Activated CD8-positive, alpha-beta T cell treated with anti-CD3 and anti-CD28 coated beads for 36 hours (primary cell): ENCODE results near the gene COL8A2. TPM values are rescaled to one million over a fixed set of nuclear protein-coding genes. Genes with fewer than 3 reads are reported as not detected.

Experiments
- ATAC-seq: fragments of 200-7000 bp; cut with Tn5 transposase; one replicate; pipeline ENCODE4 v1.10.0; 2021; ENCODE audit warnings: mild to moderate bottlenecking, moderate library complexity
- CTCF ChIA-PET: fragments of 350-600 bp; sonication (Branson Sonifier 250); formaldehyde crosslinking; loops from one replicate; lab custom pipeline; 2021; ENCODE audit warnings: antibody characterized with exemption; lab: Charles Lee
- POLR2A ChIA-PET: fragments of 350-600 bp; sonication (Branson Sonifier 250); formaldehyde crosslinking; loops from one replicate; lab custom pipeline; 2021; ENCODE audit warnings: antibody characterized with exemption; lab: Charles Lee
- DNase-seq: peaks from one replicate; pipeline ENCODE4 v3.0.0-alpha.2; 2020
- H3K27ac Mint-ChIP-seq: one replicate; pipeline ENCODE4 v1.8.0; 2021; ENCODE audit warnings: mild to moderate bottlenecking, mixed read lengths
- H3K27me3 Mint-ChIP-seq: one replicate; pipeline ENCODE4 v1.8.0; 2021; ENCODE audit warnings: mixed read lengths
- H3K36me3 Mint-ChIP-seq: one replicate; pipeline ENCODE4 v1.8.0; 2021; ENCODE audit warnings: low read depth, mixed read lengths
- H3K4me1 Mint-ChIP-seq: one replicate; pipeline ENCODE4 v1.8.0; 2021; ENCODE audit warnings: low read depth, mixed read lengths
- H3K4me3 Mint-ChIP-seq: one replicate; pipeline ENCODE4 v1.8.0; 2021; ENCODE audit warnings: mild to moderate bottlenecking, moderate library complexity, mixed read lengths
- H3K9me3 Mint-ChIP-seq: one replicate; pipeline ENCODE4 v1.8.0; 2021; ENCODE audit warnings: mixed read lengths
- intact Hi-C: fragments of 100-400 bp; cut with micrococcal nuclease; formaldehyde crosslinking; loops from one replicate; pipeline ENCODE4 v1.10.0; 2022
- total RNA-seq, 2 experiments: library from RNA; stranded (reverse); gene quantifications; one replicate each; pipeline ENCODE4 v1.2.3, GENCODE V29; 2021
- TF ChIP-seq, protein P1 (sequence below): fragments of 200-600 bp; IDR thresholded peaks from one replicate; pipeline ENCODE4 v1.8.0; 2022; ENCODE audit warnings: antibody characterized with exemption, mild to moderate bottlenecking

COL8A2 gene
- total RNA-seq, 2 experiments from 2014 or later: 0.83 to 0.85 TPM

DNA sequence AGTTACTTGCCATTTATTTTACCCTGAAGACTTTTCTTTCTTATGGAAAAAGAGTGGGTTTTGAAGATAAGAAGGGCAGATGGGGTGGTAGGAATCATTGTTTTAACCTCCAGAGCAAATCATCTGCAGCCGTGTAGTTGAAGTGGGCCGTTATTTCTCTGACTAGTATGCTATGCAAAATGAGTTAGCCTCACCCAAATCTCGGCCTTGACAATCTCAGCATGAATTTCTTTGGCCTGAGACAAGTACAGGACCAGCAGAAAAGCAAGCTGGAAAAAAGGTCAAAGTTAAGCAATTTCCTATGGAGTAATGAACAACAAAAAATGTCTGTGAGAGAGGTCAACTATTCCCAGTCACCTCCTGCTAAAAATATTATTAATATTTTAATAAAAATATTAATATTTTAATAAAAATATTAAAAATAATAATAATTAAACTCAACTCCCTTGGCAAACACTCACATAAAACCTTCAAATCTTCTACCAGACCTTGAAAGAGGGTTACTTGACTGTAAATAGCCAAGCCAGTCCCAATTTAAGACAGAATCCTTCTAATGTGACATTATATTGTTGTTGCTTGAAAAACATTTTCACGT lies 47.9 kb downstream of the COL8A2 start:
- Mint-ChIP-seq H3K27me3 (peaks cover 2% of the 10 kb centered on the region), H3K27ac (no peak overlapping the region), H3K4me1 (no peaks in the 10 kb centered on the region), H3K9me3 (no peaks in the 10 kb centered on the region), H3K36me3 (no peaks in the 10 kb centered on the region), H3K4me3 (no peak overlapping the region)
- intact Hi-C loops: no loop called here
- POLR2A ChIA-PET: no interaction called here
- TF ChIP-seq, protein P1, sequence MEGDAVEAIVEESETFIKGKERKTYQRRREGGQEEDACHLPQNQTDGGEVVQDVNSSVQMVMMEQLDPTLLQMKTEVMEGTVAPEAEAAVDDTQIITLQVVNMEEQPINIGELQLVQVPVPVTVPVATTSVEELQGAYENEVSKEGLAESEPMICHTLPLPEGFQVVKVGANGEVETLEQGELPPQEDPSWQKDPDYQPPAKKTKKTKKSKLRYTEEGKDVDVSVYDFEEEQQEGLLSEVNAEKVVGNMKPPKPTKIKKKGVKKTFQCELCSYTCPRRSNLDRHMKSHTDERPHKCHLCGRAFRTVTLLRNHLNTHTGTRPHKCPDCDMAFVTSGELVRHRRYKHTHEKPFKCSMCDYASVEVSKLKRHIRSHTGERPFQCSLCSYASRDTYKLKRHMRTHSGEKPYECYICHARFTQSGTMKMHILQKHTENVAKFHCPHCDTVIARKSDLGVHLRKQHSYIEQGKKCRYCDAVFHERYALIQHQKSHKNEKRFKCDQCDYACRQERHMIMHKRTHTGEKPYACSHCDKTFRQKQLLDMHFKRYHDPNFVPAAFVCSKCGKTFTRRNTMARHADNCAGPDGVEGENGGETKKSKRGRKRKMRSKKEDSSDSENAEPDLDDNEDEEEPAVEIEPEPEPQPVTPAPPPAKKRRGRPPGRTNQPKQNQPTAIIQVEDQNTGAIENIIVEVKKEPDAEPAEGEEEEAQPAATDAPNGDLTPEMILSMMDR: no peak
- CTCF ChIA-PET: no interaction called here
- DNase-seq (no peak), ATAC-seq (no peak)

DNA sequence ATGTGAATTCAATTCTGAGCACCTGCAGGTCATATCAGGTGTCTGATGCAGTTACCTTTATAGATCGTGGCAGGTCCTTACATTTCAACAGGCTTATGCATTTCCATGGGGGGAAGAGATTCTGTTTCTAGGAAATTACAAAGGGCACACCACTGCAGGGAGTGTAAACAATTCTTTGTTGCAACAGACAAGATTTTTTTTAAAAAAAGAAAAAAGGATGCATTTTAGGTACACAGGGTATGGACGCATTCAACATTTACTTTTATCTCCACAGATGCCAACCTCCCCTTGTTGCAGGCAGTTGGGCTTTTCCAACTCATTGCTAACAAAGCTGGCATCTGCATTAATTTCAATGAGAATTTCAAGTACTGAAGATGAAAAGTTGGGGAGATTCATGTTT lies 54.7 kb downstream of the COL8A2 start:
- ChIA-PET POLR2A (interaction anchor here (0.6 to 0.7 kb wide), 2 partner anchors 19 to 68 kb away, joined by 3 read pairs; no protein-coding TSS in a partner anchor), CTCF (no interaction called here)
- Mint-ChIP-seq H3K27ac (no peak overlapping the region), H3K4me1 (no peaks in the 10 kb centered on the region), H3K4me3 (no peak overlapping the region), H3K36me3 (no peaks in the 10 kb centered on the region), H3K27me3 (no peaks in the 10 kb centered on the region), H3K9me3 (no peaks in the 10 kb centered on the region)
- intact Hi-C loops: no loop called here
- no peak for ATAC-seq
- TF ChIP-seq, protein P1: no peak
- no peak for DNase-seq

DNA sequence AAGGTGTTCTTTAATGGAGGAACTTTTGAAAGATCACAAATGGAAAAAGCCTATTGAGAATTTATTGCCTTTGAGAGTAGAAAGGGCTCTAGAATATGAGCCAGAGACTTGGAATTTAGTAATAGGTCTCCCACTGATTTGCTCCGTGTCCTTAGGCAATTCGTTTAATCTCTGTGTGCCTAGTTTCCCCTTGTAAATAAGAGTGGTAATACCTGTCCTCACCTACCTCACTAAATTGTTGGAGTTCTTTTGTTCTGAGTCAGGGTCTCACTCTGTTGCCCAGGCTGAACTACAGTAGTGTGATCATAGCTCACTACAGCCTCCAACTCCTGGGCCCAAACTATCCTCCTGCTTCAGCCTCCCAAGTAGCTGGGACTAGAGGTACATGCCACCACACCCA lies 56.2 kb downstream of the COL8A2 start:
- no peak overlapping the region for H3K27ac Mint-ChIP-seq
- intact Hi-C loops: no loop called here
- ATAC-seq: no peak
- no peaks in the 10 kb centered on the region for H3K9me3 Mint-ChIP-seq
- DNase-seq: no peak
- no peaks in the 10 kb centered on the region for H3K36me3 Mint-ChIP-seq
- no peak overlapping the region for H3K4me3 Mint-ChIP-seq
- TF ChIP-seq, protein P1: no peak
- H3K27me3 Mint-ChIP-seq: no peaks in the 10 kb centered on the region
- no peaks in the 10 kb centered on the region for H3K4me1 Mint-ChIP-seq
- CTCF ChIA-PET: interaction anchor here (1.1 to 1.2 kb wide), 2 partner anchors 21 to 217 kb away, joined by 3 read pairs; no protein-coding TSS in a partner anchor
- POLR2A ChIA-PET: no interaction called here

DNA sequence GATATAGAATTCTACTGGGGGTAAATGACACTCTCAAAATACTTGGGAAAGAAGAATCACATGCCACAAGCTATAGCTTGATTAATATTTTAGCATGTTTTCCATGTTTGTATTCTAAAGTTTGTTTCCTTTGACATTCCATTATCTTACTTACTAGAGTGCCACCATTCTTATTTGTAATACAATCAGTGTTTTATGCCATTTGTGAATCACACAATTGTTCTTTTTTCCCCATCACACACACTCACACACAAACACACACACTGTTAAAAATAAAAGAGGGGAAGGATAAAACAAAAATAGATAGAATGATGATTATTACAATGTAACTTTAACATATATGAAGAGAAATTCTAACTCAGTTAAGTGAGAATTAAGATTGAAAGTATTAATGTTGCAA lies 57.2 kb downstream of the COL8A2 start:
- no peaks in the 10 kb centered on the region for H3K27me3 Mint-ChIP-seq
- no peaks in the 10 kb centered on the region for H3K9me3 Mint-ChIP-seq
- TF ChIP-seq, protein P1: no peak

DNA sequence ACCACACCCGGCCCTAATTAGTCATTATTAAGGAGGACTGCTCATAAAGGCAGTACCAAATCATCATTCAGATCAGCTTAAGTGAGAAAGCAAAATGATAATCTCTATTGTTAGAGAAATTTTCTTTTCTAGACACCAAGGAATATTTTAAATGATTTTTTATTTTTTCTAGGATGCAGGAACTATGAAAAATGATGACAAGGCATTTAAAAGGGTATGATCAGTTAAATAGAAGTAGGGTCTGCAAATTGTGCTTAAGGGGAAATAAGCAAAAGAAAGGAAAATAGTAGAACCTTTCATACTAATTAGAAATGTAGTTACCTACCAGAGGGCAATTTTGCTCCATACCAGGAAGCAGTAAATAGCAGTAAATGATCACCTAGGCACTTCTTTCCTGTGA lies 62.7 kb downstream of the COL8A2 start:
- Mint-ChIP-seq H3K9me3 (no peaks in the 10 kb centered on the region), H3K4me1 (no peaks in the 10 kb centered on the region), H3K4me3 (no peak overlapping the region), H3K27ac (no peak overlapping the region), H3K27me3 (no peaks in the 10 kb centered on the region), H3K36me3 (peaks cover 2% of the 10 kb centered on the region)
- POLR2A ChIA-PET: no interaction called here
- TF ChIP-seq, protein P1: no peak
- CTCF ChIA-PET: no interaction called here
- no peak for ATAC-seq
- intact Hi-C loops: no loop called here
- DNase-seq: no peak

More for the DNA sequence above, 57.2 kb downstream of the COL8A2 start:
- intact Hi-C loops: no loop called here
- H3K4me3 Mint-ChIP-seq: no peak overlapping the region
- H3K27ac Mint-ChIP-seq: no peak overlapping the region
- no peaks in the 10 kb centered on the region for H3K36me3 Mint-ChIP-seq
- H3K4me1 Mint-ChIP-seq: no peaks in the 10 kb centered on the region
- ChIA-PET POLR2A (no interaction called here), CTCF (interaction anchor here (1.2 kb wide), 1 partner anchor 21 kb away, joined by 3 read pairs; no protein-coding TSS in a partner anchor)
- ATAC-seq (no peak), DNase-seq (no peak)
